GM12878 (cell line): ENCODE measurements around the gene SLC26A1. TPM values are rescaled to one million over a fixed set of nuclear protein-coding genes. Genes with fewer than 3 reads are reported as not detected.
A peak's percentile ranks its signal among the peaks of the same experiment; 100 is the strongest.

ENCODE experiments used
- ATAC-seq: fragments of 200-7000 bp; cut with Tn5 transposase; 3 replicates; pipeline ENCODE4 v1.9.1; 2020; ENCODE audit warnings: mild to moderate bottlenecking, moderate library complexity
- BruUV-seq: library from RNA; stranded (reverse); fragments of 400-500 nt; replicated peaks from 2 replicates; lab custom pipeline; 2021; lab: Mats Ljungman, UMichigan
- CTCF ChIA-PET: fragments of 300-600 bp; sonication (Branson Sonifier 250); formaldehyde crosslinking; extraction: SDS; loops from one replicate; lab custom pipeline; 2021; ENCODE audit warnings: inconsistent platforms; lab: Yijun Ruan, JAX
- POLR2A ChIA-PET: fragments of 350-600 bp; formaldehyde crosslinking; extraction: SDS; loops from one replicate; lab custom pipeline; 2021; ENCODE audit warnings: inconsistent platforms; lab: Charles Lee
- RAD21 ChIA-PET: fragments of 300-600 bp; sonication (Branson Sonifier 250); formaldehyde crosslinking; loops from one replicate; lab custom pipeline; 2023; ENCODE audit warnings: antibody characterized with exemption; ENCODE audit not compliant: unreplicated experiment; lab: Charles Lee
- SMC1A ChIA-PET: fragments of 300-600 bp; sonication (Branson Sonifier 250); formaldehyde crosslinking; loops from one replicate; lab custom pipeline; 2023; ENCODE audit not compliant: unreplicated experiment, uncharacterized antibody; lab: Charles Lee
- DNase-seq: peaks from one replicate; pipeline ENCODE4 v3.0.0-alpha.2; 2011; ENCODE audit warnings: low read depth, low spot score
- FAIRE-seq: peaks from 3 replicates; lab custom pipeline; 2011; peaks lifted over from hg19 to GRCh38; lab: Jason Lieb, UNC
- H2AFZ ChIP-seq: 2 replicates; pipeline ENCODE4 v1.6.0; 2011; ENCODE audit warnings: low read depth, low read length, control low read depth; ENCODE audit not compliant: control insufficient read depth
- H3K27ac ChIP-seq: 2 replicates; pipeline ENCODE4 v1.5.1; 2011; ENCODE audit warnings: control low read depth; ENCODE audit not compliant: control insufficient read depth, insufficient read depth
- H3K27me3 ChIP-seq, 2 experiments: replicated peaks in 1 of 2; 2 replicates each; pipeline versions ENCODE4 v1.6.0 to v1.6.1; 2011; ENCODE audit warnings: low read length in 1 of 2; ENCODE audit not compliant: control insufficient read depth in 2 of 2, insufficient read depth in 2 of 2
- H3K36me3 ChIP-seq, 2 experiments: 2 replicates each; pipeline ENCODE4 v1.5.1; 2011; ENCODE audit warnings: low read length in 1 of 2; ENCODE audit not compliant: control insufficient read depth in 2 of 2, insufficient read depth in 2 of 2
- H3K4me1 ChIP-seq: 2 replicates; pipeline ENCODE4 v1.6.1; 2011; ENCODE audit warnings: mild to moderate bottlenecking, low read length, moderate library complexity, mixed read lengths; ENCODE audit not compliant: control insufficient read depth, insufficient read depth
- H3K4me2 ChIP-seq: 2 replicates; pipeline ENCODE4 v1.6.0; 2011; ENCODE audit warnings: control low read depth; ENCODE audit not compliant: control insufficient read depth, insufficient read depth
- H3K4me3 ChIP-seq: fragments of 200-600 bp; sonication (generic); 2 replicates; pipeline ENCODE4 v1.5.1; 2016
- H3K79me2 ChIP-seq: 2 replicates; pipeline ENCODE4 v1.6.0; 2011; ENCODE audit warnings: low read length; ENCODE audit not compliant: control insufficient read depth, insufficient read depth
- H3K9ac ChIP-seq: 2 replicates; pipeline ENCODE4 v1.8.0; 2011; ENCODE audit warnings: low read length, control low read depth, mixed read lengths; ENCODE audit not compliant: control insufficient read depth, insufficient read depth
- H3K9me3 ChIP-seq: replicated peaks from 3 replicates; pipeline ENCODE4 v1.5.1; 2011; ENCODE audit warnings: mild to moderate bottlenecking, low read length; ENCODE audit not compliant: control insufficient read depth, insufficient read depth
- H4K20me1 ChIP-seq: 2 replicates; pipeline ENCODE4 v1.6.0; 2011; ENCODE audit not compliant: control insufficient read depth, insufficient read depth
- HDGF ChIP-seq: fragments of 450-650 bp; IDR thresholded peaks from 2 replicates; pipeline ENCODE4 v1.6.1; 2016; ENCODE audit warnings: antibody characterized with exemption
- NBN ChIP-seq: fragments of 450-650 bp; IDR thresholded peaks from 2 replicates; pipeline ENCODE4 v1.6.1; 2016
- TARDBP ChIP-seq: IDR thresholded peaks from 2 replicates; pipeline ENCODE4 v1.6.1; 2016; ENCODE audit warnings: borderline replicate concordance
- ZBED1 ChIP-seq: IDR thresholded peaks from 2 replicates; pipeline ENCODE4 v1.6.1; 2016; ENCODE audit warnings: borderline replicate concordance
- ZNF384 ChIP-seq: IDR thresholded peaks from 2 replicates; pipeline ENCODE4 v1.6.1; 2012; ENCODE audit warnings: low read depth, mild to moderate bottlenecking, low read length, improper control_type of control experiment, borderline replicate concordance
- WGBS: methylation state at CpG from one replicate; pipeline ENCODE4 v1.1.6; 2016; ENCODE audit warnings: low lambda C conversion rate; ENCODE audit not compliant: insufficient replicate concordance, insufficient coverage; ENCODE audit errors: missing lambda C conversion rate; 5-methylcytosine and 5-hydroxymethylcytosine counted together
- in situ Hi-C: fragments of 300-500 bp; cut with MboI; formaldehyde crosslinking; loops from 9 replicates; pipeline ENCODE4 v1.14.3; 2018; ENCODE audit warnings: mixed read lengths
- intact Hi-C: fragments of 100-400 bp; cut with micrococcal nuclease; formaldehyde crosslinking; loops from one replicate; pipeline ENCODE4 v1.14.2; 2022; ENCODE audit not compliant: unreplicated experiment
- polyA plus RNA-seq, 11 experiments: library from polyadenylated mRNA; depleted of rRNA in 4 of 11; unstranded in 6 of 11; stranded (reverse) in 5 of 11; fragments of >200 nt; fragmentation: Nextera tagmentation in 4 of 11; fragmentation: Illumina TruSeq in 1 of 11; extraction: Ambion mirVana in 4 of 11; extraction: Trizol in 1 of 11; gene quantifications; 1 replicate in 1 of 11; 2 replicates in 10 of 11; pipeline versions ENCODE4 v1.2.1 to v1.2.3, GENCODE V29; 2011 to 2016; ENCODE audit warnings: inconsistent platforms in 2 of 11, missing spikeins in 2 of 11, low read depth in 1 of 11
- total RNA-seq, 4 experiments: library from RNA; depleted of rRNA in 3 of 4; stranded (reverse); fragments of >200 nt in 3 of 4; fragmentation: Illumina TruSeq in 1 of 4; extraction: Trizol in 1 of 4; gene quantifications; 2 replicates each; pipeline versions ENCODE4 v1.2.1 to v1.2.3, GENCODE V29; 2013 to 2021
- TF ChIP-seq, protein P1 (sequence below): IDR thresholded peaks from 2 replicates; pipeline ENCODE4 v1.6.1; 2012; ENCODE audit warnings: improper control_type of control experiment, low read depth, low read length; ENCODE audit not compliant: insufficient replicate concordance
- TF ChIP-seq, protein P2 (sequence below): IDR thresholded peaks from 2 replicates; pipeline ENCODE4 v1.6.1; 2011; ENCODE audit warnings: borderline replicate concordance, low read depth, mild to moderate bottlenecking, moderate library complexity, low read length; ENCODE audit not compliant: insufficient read depth, poor library complexity, severe bottlenecking

The SLC26A1 gene
- total and polyA plus RNA-seq, 10 of the 15 experiments (the other 5 are each of a cell fraction or from before 2014, with no cell fraction given), result 0.05 to 0.96 (median 0.28) TPM; not detected in 5

DNA sequence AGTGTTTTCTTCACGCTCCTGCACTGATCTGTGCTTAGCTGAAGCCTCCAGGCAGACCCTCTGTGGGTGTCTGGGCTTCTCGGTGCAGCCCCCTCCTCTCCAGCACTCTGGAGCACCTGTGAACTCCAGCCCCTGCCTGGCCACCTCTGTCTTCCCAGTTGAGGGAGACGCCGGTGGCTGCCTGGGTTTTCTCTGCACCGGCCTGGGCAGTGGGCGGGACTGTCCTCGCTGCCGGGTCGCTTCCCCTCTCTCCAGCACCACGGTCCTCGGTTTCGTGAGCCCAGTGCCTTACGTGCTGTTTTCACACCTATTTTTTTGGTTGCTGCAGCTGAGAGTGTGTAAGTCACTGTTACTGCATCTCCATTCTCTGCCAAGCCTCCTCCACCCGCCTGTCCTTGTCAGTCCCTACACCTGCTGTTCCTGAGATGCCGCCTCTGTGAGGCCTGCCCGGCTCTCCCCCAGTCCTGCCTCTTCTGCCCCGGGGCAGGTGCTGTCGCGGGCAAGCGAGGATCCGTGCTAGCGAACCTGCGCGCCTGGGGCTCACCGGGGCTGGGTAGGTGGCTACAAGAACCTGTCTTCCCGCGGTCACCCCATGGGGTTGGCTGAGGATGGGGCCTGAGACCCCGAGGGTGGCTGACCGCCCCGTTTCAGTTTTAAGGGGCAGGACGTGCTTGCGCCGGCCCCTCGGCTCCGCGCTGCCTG, 15.8 kb upstream of the SLC26A1 start:
- Histone ChIP-seq H3K36me3 (no peaks in the 10 kb centered on the region), H3K9me3 (no peaks in the 10 kb centered on the region; the same call in 2 of the 3 replicates), H3K9ac (peak overlapping the region; percentile 18; the same call in 1 of the 2 replicates), H4K20me1 (no peaks in the 10 kb centered on the region; the same call in 1 of the 2 replicates), H3K79me2 (no peaks in the 10 kb centered on the region), H3K27me3 (peaks cover 0 to 5% of the 10 kb centered on the region in 2 experiments; a peak in 3 of 4 replicates), H2AFZ (peak overlapping the region; percentile 68), H3K4me1 (peaks cover 11% of the 10 kb centered on the region), H3K27ac (no peak overlapping the region), H3K4me2 (peak overlapping the region; percentile 98), H3K4me3 (peak overlapping the region; percentile 75)
- 1% methylated on average over 29 of the region's 36 CpGs for WGBS
- peak; percentile 9; the same call in 1 of the 3 replicates for ATAC-seq
- TF ChIP-seq, protein P1, sequence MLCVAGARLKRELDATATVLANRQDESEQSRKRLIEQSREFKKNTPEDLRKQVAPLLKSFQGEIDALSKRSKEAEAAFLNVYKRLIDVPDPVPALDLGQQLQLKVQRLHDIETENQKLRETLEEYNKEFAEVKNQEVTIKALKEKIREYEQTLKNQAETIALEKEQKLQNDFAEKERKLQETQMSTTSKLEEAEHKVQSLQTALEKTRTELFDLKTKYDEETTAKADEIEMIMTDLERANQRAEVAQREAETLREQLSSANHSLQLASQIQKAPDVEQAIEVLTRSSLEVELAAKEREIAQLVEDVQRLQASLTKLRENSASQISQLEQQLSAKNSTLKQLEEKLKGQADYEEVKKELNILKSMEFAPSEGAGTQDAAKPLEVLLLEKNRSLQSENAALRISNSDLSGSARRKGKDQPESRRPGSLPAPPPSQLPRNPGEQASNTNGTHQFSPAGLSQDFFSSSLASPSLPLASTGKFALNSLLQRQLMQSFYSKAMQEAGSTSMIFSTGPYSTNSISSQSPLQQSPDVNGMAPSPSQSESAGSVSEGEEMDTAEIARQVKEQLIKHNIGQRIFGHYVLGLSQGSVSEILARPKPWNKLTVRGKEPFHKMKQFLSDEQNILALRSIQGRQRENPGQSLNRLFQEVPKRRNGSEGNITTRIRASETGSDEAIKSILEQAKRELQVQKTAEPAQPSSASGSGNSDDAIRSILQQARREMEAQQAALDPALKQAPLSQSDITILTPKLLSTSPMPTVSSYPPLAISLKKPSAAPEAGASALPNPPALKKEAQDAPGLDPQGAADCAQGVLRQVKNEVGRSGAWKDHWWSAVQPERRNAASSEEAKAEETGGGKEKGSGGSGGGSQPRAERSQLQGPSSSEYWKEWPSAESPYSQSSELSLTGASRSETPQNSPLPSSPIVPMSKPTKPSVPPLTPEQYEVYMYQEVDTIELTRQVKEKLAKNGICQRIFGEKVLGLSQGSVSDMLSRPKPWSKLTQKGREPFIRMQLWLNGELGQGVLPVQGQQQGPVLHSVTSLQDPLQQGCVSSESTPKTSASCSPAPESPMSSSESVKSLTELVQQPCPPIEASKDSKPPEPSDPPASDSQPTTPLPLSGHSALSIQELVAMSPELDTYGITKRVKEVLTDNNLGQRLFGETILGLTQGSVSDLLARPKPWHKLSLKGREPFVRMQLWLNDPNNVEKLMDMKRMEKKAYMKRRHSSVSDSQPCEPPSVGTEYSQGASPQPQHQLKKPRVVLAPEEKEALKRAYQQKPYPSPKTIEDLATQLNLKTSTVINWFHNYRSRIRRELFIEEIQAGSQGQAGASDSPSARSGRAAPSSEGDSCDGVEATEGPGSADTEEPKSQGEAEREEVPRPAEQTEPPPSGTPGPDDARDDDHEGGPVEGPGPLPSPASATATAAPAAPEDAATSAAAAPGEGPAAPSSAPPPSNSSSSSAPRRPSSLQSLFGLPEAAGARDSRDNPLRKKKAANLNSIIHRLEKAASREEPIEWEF, result no peak
- TF ChIP-seq HDGF (0 out of 2 replicates have a peak, but pooled peaks have one; percentile 36), ZNF384 (0 out of 2 replicates have a peak, but pooled peaks have one; percentile 22), NBN (0 out of 2 replicates have a peak, but pooled peaks have one; percentile 41), TARDBP (no peak), ZBED1 (no peak)
- TF ChIP-seq, protein P2, sequence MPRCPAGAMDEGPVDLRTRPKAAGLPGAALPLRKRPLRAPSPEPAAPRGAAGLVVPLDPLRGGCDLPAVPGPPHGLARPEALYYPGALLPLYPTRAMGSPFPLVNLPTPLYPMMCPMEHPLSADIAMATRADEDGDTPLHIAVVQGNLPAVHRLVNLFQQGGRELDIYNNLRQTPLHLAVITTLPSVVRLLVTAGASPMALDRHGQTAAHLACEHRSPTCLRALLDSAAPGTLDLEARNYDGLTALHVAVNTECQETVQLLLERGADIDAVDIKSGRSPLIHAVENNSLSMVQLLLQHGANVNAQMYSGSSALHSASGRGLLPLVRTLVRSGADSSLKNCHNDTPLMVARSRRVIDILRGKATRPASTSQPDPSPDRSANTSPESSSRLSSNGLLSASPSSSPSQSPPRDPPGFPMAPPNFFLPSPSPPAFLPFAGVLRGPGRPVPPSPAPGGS, result no peak
- no TSS peak for BruUV-seq
- CTCF ChIA-PET, result no interaction called here
- DNase-seq, result no peak
- POLR2A ChIA-PET, result no interaction called here
- FAIRE-seq, result no peak
- intact Hi-C loops (loop anchor here (2.0 kb wide), 1 partner anchor 338 kb away; the partner anchor contains the start of gene UVSSA), in situ Hi-C loops (loop anchor here (5.0 kb wide), 1 partner anchor 343 kb away; no protein-coding TSS in a partner anchor)
- SMC1A ChIA-PET, result no interaction called here
- RAD21 ChIA-PET, result no interaction called here
